HG03064 (cell line): ENCODE measurements around the gene YTHDF1.
"Not testable (repeated sequence)": the region's sequence is repeated elsewhere in the genome, so short reads cannot be mapped to it uniquely, and the experiment has no call there.

ENCODE experiments used
- ATAC-seq: cut with Tn5 transposase; IDR thresholded peaks from one replicate; pipeline ENCODE4 v1.9.1; 2021; ENCODE audit warnings: low read depth; ENCODE audit not compliant: unreplicated experiment

YTHDF1 gene

GRCh38 chr20:63216041-63216848 lies at the start of gene YTHDF1:
Gene YTHDF1, minus strand, starts transcription at chr20:63216131. Its CDS starts 239 bp downstream, at chr20:63215892.
- peak; percentile 87 for ATAC-seq

- no peak for ATAC-seq
Measured at GRCh38 chr20:63264519-63264918, 48.6 kb upstream of the YTHDF1 start.

GRCh38 chr20:63264000-63264399 lies 48.1 kb upstream of the YTHDF1 start:
- ATAC-seq = no peak

DNA sequence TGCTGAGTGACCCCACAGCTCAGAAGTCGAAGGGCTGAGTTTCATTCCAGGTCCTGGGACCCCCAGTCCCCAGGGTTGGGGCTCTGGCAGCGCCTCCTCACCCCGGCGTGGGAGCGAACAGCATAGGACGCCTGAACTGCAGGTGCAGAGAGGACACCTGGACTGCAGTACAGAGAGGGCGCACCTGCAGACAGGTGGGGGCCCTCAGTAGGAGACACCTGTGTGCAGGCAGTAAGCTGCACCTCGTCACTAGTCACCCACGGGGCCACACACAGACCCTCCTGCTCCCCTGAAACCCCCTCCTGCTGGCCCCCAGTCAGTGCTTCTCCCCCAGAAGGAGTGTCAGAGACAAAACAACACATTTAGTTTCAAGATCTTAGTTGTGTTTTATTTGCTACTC lies 46.9 kb upstream of the YTHDF1 start:
- no peak for ATAC-seq

GRCh38 chr20:63261795-63262528 lies 46.0 kb upstream of the YTHDF1 start:
- ATAC-seq = no peak

DNA sequence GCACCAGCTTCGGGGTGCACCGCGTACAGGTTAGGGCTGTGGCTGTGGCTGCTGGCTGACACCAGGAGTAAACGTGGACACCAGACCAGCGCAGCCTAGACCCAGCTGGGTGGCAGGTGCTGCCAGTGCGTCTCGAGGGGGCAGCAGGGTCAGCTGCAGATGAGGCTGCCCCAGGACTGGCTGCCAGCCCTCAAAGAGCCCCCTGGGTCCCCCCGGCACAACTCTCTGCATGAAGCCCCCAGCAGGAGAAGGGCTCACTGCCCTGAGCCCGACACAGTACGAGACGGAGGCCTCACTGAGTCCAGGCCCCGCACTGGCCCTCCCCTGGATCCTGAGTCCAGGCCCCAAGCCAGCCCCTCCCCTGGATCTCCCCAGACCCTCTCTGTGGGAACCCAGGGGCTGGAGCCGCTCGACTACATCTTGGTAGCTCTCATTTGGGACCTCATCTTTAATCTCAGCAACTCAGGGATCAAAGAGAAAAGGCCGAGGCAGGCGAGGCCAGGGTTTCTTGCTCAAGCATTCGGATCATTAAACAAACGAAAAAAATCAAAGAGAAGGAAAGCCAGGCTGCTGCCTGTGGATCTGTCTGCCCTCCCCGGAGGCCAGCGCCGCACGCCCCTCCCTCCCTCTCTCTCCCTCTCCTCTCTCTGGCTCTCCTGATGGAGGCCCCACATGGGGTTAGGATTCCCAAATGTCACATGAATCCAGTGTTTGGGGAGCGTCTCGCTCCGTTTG lies 45.3 kb upstream of the YTHDF1 start:
- ATAC-seq = no peak

- no peak for ATAC-seq
Measured at GRCh38 chr20:63260521-63260920, 44.6 kb upstream of the YTHDF1 start.

- ATAC-seq = no peak
Measured at GRCh38 chr20:63259734-63260460, 44.0 kb upstream of the YTHDF1 start.

GRCh38 chr20:63258781-63259180 lies 42.9 kb upstream of the YTHDF1 start:
- no peak for ATAC-seq

DNA sequence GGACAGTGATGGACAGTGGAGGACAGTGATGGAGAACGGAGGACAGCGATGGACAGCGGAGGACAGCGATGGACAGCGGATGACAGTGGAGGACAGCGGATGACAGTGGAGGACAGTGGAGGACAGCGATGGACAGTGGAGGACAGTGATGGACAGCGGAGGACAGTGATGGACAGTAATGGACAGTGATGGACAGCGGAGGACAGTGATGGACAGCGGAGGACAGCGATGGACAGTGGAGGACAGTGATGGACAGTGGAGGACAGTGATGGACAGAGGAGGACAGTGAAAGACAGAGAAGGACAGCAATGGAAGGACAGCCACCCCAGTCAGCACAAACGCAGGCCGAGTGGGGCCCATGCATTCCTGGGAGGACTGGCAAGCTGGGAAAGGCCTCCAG lies 41.7 kb upstream of the YTHDF1 start:
- no peak for ATAC-seq

DNA sequence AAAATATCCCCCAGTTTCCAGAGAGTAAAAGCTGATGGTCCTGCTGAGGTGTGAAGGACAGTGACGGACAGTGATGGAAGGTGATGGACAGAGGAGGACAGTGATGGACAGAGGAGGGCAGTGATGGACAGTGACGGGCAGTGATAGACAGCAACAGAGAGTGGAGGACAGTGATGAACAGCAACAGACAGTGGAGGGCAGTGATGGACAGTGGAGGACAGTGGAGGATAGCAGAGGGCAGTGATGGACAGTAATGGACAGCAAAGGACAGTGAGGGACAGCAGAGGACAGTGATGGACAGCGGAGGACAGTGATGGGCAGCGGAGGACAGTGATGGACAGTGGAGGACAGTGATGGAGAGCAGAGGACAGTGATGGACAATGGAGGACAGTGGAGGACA lies 41.0 kb upstream of the YTHDF1 start:
- no peak for ATAC-seq

GRCh38 chr20:63255931-63256704 lies 40.2 kb upstream of the YTHDF1 start:
- ATAC-seq = no peak

DNA sequence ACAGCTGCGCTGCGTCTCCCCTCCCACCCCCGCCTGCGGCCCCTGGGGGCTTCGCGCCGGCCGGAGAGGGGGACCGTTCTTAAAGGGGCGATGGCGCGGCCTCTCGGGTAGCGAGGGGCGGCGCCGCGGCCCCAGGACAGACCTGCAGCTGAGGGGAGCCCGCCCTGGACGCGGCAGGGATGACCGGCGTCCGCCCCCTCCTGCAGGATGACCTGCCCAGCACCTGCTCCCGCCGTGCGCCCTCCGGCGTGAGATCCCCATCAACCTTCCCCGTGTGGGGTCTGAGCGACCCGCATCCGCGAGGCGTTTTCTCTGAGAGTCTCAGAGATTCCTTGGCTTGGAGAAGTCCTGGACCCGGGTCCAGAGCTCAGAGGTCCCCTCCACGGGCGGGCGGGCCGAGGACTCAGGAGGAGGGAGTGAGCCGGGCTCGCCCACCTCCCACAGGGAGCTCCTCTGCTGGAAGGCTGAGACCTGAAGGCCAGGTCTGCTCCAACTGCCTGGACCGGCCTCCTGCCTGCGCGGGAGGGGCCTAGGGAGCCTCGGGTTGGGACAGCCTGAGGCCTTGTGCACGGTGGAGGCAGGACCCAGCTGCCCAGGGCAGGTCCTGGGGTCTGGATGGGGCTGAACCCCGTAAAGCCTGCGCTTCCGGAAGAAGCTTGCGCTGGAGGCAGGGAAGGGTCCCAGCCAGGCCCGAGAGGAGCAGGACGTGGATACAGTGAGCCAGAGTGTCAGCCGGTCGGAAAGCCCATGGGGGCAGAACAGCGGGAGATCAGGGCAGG lies 38.9 kb upstream of the YTHDF1 start:
- no peak for ATAC-seq

DNA sequence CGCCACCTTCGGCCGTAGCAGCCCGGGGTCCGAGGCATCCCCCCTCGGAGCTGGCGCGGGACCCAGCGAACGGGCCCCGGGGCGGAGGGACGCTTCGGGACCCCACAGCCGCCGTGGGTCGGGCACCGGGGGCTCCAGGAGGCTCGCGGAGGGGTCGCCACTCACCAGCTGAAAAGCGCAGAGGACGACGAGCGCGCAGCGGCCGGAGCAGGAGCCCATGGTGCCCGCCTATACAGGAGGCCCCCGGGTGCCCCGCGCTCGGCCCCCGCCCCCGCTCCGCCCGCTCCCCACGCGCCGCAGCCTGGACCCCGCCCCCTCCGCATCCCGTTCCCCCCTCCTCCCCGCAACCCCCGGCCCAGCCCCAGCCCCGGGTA lies 38.3 kb upstream of the YTHDF1 start, which contains the start of gene NKAIN4:
Gene NKAIN4 (minus strand): TSS at position 232 of the 374 bp plus-strand sequence. CDS start 13 bp downstream, at position 219.
- no peak for ATAC-seq

GRCh38 chr20:63253438-63254231 lies 37.7 kb upstream of the YTHDF1 start:
- no peak for ATAC-seq

GRCh38 chr20:63253065-63253437 lies 37.1 kb upstream of the YTHDF1 start:
- no peak for ATAC-seq

GRCh38 chr20:63252284-63252711 lies 36.4 kb upstream of the YTHDF1 start:
- no peak for ATAC-seq

DNA sequence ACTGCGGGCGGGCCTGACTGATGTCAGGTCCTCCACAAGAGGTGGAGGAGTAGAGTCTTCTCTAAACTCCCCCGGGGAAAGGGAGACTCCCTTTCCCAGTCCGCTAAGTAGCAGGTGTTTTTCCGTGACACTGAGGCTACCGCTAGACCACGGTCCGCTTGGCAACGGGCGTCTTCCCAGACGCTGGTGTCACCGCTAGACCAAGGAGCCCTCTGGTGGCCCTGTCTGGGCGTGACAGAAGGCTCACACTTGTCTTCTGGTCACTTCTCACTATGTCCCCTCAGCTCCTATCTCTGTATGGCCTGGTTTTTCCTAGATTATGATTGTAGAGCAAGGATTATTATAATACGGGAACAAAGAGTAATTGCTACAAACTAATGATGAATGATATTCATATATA lies 35.4 kb upstream of the YTHDF1 start:
- not testable (repeated sequence) for ATAC-seq
